ENCODE measurements around the gene SELENOH.

Gene SELENOH

DNA sequence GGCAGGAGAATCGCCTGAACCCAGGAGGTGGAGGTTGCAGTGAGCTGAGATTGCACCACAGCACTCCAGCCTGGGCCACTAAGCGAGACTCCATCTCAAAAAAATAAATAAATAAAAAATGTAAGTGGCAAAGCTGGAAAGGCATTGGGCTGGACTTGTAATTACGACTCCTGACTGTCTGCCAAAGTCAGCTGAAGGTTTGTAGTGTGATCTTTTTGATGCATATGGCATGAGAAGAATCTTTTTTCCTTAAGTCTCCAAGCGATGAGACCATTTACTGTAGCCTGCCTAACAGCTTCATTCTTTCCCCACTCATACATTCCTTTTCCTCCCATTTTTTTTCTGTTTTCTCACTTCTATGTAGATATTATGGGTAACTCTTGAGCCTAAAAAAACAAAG lies 45.1 kb downstream of the SELENOH start:
- no peak for DNase-seq

DNA sequence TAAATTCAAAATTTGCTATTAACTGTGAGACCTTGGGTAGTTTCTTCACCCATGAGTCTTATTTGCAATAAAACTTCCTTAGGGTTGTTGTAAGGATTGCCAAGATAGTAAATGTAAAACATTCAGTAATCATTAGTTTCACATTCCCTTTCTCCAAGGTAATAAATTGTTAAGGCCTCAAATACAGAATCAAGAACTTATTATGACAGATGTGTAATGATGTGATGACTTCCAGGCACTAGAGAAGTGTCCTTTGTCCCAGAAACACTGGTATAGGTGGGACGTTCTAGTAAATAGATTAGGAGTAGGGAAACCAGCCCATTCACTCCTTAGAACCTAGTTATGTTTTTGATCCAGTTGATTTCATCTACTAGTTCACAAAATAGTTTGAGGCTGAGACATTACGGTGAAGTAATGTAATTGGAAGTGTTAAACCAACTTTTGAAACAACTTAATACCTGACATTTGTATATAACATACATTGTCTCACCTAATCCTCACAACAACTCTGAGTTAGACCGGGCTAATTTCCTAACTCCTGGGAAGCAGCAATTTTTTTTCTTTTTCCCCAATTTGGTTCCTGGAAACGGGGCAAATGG lies 45.8 kb downstream of the SELENOH start:
- no peak for DNase-seq

DNA sequence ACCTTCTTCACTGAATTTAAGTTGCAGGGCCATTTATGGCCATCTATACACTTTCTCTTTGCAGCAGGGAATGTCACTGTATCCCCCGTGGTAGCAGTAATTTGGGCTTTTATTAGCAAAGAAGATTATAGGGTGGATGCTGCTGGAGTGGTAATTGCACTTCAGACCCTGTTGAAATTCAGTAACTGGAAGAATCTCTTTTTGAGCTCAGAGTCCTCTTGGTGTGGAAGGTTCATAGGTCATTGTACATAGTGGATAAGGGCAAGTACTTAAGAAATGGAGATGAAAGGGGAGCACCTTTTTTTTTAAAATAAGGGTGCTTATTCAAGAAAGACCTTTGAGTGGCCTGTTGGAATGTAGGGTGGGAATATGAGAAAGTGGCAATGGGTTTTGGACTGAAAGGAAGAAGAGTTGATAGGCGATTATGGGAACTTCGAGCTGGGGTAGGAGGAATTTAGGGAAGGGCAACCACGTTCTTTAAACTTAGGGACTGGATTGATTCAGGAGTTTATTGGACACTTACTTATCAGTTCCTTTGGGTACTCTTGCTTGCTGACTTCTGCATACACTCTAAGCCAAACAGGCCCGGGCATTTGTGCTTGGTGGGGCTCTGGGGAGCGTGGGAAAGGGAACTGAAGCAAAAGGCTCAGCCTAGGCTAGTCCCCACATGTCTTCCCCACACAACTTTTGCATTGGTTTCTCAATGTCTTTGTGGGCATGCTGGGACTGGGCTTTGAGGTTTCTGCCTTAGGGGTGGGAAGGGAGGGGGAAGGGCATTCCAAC lies 46.8 kb downstream of the SELENOH start:
- no peak for DNase-seq

DNA sequence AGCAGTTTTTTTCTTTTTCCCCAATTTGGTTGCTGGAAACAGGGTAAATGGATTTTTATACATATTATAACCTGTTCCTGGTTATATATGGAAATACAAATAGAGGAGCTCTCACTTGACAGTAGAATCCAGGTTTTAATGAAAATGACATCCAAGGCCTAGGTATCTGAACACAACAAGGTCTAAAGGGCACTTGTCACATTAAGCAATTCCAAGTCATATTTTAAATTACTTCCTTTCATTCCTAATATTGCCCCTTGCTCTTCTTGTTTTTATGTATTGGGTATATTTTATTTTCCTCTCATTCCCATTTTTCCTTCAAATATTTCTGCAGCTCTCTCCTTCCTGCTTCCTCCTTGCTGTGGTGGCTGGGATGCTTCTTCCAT lies 47.4 kb downstream of the SELENOH start:
- no peak for DNase-seq

DNA sequence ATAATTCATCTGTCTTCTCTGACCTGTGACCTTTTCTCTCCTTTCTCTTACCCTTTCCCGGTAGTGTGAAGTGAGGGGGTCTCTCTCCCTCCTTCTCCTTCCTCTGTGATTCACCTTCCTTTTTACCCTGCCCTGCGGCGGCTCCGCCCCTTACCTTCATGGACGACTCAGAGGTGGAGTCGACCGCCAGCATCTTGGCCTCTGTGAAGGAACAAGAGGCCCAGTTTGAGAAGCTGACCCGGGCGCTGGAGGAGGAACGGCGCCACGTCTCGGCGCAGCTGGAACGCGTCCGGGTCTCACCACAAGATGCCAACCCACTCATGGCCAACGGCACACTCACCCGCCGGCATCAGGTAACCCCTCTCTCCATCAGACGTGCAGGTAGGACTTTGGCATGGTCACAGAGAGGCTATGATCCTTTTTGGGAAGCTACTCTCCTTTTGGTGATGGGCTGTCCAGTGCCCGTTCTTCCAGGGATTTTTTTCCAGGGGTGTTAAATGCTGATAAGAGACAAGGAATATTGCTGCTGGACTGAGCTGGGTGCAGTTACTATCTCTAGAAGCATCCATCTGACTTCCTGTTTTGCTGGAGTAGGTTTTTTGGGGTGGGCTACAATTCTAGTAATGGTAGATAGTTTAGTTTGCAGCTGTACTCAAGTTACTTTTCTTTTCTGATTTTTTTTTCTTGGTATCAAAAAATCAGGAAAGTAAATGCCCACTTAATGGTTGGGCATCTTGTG lies 50.2 kb downstream of the SELENOH start:
- DNase-seq: peak; percentile 26

DNA sequence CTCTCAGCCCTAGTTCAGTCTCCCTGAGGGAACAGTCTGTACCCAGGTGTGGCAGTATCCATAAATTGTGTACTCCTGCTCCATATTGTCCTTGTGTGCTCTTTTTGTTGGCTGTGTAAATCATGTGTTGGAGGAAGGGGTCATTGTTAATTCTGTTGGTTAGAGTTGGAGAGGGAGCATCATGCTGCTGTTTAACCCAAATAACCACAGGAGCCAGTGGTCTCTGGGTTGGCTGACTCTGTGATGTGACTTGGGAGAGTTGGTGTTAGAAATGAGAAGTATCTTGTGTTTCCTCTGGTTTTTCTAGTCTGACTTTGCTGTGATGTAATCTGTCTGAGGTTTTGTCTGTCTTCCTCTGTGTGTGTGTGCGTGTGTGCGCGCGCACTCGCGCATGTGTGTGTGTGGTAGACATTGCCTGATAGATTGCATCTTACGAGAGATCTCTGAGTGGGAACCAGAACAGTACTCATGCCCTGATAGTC lies 50.8 kb downstream of the SELENOH start:
- DNase-seq: peak; percentile 83

DNA sequence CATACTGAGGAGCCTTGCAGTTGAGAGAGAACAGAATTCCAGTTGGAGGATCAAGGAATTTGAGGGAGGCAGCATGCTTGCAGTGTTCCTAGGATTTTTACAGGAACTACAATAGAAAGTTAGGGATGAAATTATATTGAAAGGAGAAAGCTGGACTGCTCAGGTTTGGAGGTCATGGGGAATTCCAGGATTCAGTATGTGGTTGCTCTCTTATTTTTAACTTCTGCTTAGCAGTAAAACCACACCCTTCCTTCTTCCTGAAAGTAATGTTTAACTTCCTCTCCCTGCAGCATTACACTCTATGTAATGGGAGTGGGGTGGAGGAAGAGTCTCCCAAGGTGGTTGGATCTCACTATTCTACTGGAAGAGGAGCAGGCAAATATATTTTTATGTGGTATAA lies 51.6 kb downstream of the SELENOH start:
- DNase-seq: no peak

All from activated CD8-positive, alpha-beta memory T cell treated with anti-CD3 and anti-CD28 coated beads, Interleukin-2, amount 50 U/mL, for 4 hours (primary cell).